Astrocyte (in vitro differentiated cells and primary cell): ENCODE data around the gene PPP1R12A. TPM values are rescaled to one million over a fixed set of nuclear protein-coding genes. Genes with fewer than 3 reads are reported as not detected.

ENCODE experiments used
- DNase-seq: peaks from one replicate; pipeline ENCODE4 v3.0.0-alpha.2; 2010; ENCODE audit warnings: low read depth
- FAIRE-seq: peaks from 2 replicates; lab custom pipeline; 2011; peaks lifted over from hg19 to GRCh38; lab: Jason Lieb, UNC
- H2AFZ ChIP-seq: 2 replicates; pipeline ENCODE4 v1.6.0; 2012; ENCODE audit warnings: low read depth, low read length, inconsistent platforms
- H3K27ac ChIP-seq: 2 replicates; pipeline ENCODE4 v1.5.1; 2011; ENCODE audit warnings: low read depth, low read length, inconsistent platforms
- H3K27me3 ChIP-seq: 2 replicates; pipeline ENCODE4 v1.6.0; 2011; ENCODE audit warnings: low read length, inconsistent platforms; ENCODE audit not compliant: insufficient read depth
- H3K36me3 ChIP-seq: 2 replicates; pipeline ENCODE4 v1.5.1; 2011; ENCODE audit warnings: low read length, inconsistent platforms; ENCODE audit not compliant: insufficient read depth
- H3K4me1 ChIP-seq: 2 replicates; pipeline ENCODE4 v1.5.1; 2011; ENCODE audit warnings: low read length, inconsistent platforms; ENCODE audit not compliant: insufficient read depth
- H3K4me2 ChIP-seq: 2 replicates; pipeline ENCODE4 v1.6.0; 2012; ENCODE audit warnings: low read length, inconsistent platforms
- H3K4me3 ChIP-seq: 2 replicates; pipeline ENCODE4 v1.5.1; 2011; ENCODE audit warnings: low read depth, mild to moderate bottlenecking, low read length, inconsistent platforms; ENCODE audit not compliant: insufficient read depth
- H3K79me2 ChIP-seq: 2 replicates; pipeline ENCODE4 v1.6.0; 2012; ENCODE audit warnings: mild to moderate bottlenecking, low read length, inconsistent platforms; ENCODE audit not compliant: insufficient read depth
- H3K9ac ChIP-seq: 2 replicates; pipeline ENCODE4 v1.6.0; 2012; ENCODE audit warnings: mild to moderate bottlenecking, low read length, inconsistent platforms
- H3K9me3 ChIP-seq: 2 replicates; pipeline ENCODE4 v1.5.1; 2012; ENCODE audit warnings: low read depth, mild to moderate bottlenecking, low read length, inconsistent platforms; ENCODE audit not compliant: insufficient read depth
- H4K20me1 ChIP-seq: 2 replicates; pipeline ENCODE4 v1.6.0; 2012; ENCODE audit warnings: low read length, inconsistent platforms; ENCODE audit not compliant: insufficient read depth
- H3K27ac Mint-ChIP-seq: one replicate; pipeline ENCODE4 v1.8.0; 2021; ENCODE audit warnings: mild to moderate bottlenecking, mixed read lengths; ENCODE audit not compliant: unreplicated experiment
- H3K27me3 Mint-ChIP-seq: one replicate; pipeline ENCODE4 v1.8.0; 2021; ENCODE audit warnings: low read depth, mixed read lengths; ENCODE audit not compliant: unreplicated experiment
- H3K36me3 Mint-ChIP-seq: one replicate; pipeline ENCODE4 v1.8.0; 2021; ENCODE audit warnings: low read depth, mixed read lengths; ENCODE audit not compliant: unreplicated experiment
- H3K4me1 Mint-ChIP-seq: one replicate; pipeline ENCODE4 v1.8.0; 2021; ENCODE audit warnings: low read depth, mixed read lengths; ENCODE audit not compliant: unreplicated experiment
- H3K4me3 Mint-ChIP-seq: one replicate; pipeline ENCODE4 v1.8.0; 2021; ENCODE audit warnings: mild to moderate bottlenecking, moderate library complexity, mixed read lengths; ENCODE audit not compliant: unreplicated experiment
- H3K9me3 Mint-ChIP-seq: one replicate; pipeline ENCODE4 v1.8.0; 2021; ENCODE audit warnings: mild to moderate bottlenecking, mixed read lengths; ENCODE audit not compliant: unreplicated experiment
- EZH2 ChIP-seq: IDR thresholded peaks from 2 replicates; pipeline ENCODE4 v1.6.1; 2012; ENCODE audit warnings: mild to moderate bottlenecking, low read length, inconsistent platforms; ENCODE audit not compliant: insufficient read depth
- total RNA-seq: library from RNA; stranded (reverse); gene quantifications from 2 replicates; pipeline ENCODE4 v1.2.1, GENCODE V29; 2021
- TF ChIP-seq, protein P1 (sequence below): IDR thresholded peaks from 2 replicates; pipeline ENCODE4 v1.5.1; 2011; ENCODE audit warnings: low read depth, mild to moderate bottlenecking, inconsistent platforms, low read length, moderate library complexity; ENCODE audit not compliant: insufficient read depth

The PPP1R12A gene
- total RNA-seq, 1 donor from 2014 or later: 115 TPM

DNA sequence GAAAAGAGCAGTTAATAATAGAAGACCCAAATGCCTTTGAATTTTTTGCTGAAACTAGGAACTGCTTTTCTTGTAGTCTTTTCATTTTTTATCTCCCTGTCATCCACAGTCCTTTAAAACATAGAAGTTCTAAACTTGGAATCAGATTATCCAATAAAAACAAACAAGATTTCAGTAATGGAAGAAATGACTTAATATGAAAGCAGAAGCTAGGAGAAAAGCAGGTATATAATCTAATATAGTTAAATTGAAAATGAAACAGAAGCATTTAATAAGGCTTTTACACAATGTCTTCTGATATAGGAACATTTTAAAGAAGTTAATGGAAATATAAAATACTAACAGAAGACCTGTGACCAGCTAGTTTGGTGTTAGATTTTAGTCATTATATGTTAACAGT, 26.5 kb downstream of the PPP1R12A start:
- Histone ChIP-seq H3K9ac (no peak overlapping the region), H3K36me3 (no peaks in the 10 kb centered on the region), H3K27me3 (no peaks in the 10 kb centered on the region), H2AFZ (no peak overlapping the region), H3K4me2 (no peak overlapping the region), H3K4me3 (no peak overlapping the region), H3K9me3 (no peaks in the 10 kb centered on the region), H3K79me2 (peaks cover 99% of the 10 kb centered on the region), H3K27ac (no peak overlapping the region), H4K20me1 (peaks cover 79% of the 10 kb centered on the region), H3K4me1 (peaks cover 4% of the 10 kb centered on the region)
- no peak for FAIRE-seq
- no peaks in the 10 kb centered on the region for H3K9me3 Mint-ChIP-seq
- H3K4me1 Mint-ChIP-seq: peaks cover 26% of the 10 kb centered on the region
- H3K36me3 Mint-ChIP-seq: no peaks in the 10 kb centered on the region
- TF ChIP-seq EZH2: no peak
- TF ChIP-seq, protein P1, sequence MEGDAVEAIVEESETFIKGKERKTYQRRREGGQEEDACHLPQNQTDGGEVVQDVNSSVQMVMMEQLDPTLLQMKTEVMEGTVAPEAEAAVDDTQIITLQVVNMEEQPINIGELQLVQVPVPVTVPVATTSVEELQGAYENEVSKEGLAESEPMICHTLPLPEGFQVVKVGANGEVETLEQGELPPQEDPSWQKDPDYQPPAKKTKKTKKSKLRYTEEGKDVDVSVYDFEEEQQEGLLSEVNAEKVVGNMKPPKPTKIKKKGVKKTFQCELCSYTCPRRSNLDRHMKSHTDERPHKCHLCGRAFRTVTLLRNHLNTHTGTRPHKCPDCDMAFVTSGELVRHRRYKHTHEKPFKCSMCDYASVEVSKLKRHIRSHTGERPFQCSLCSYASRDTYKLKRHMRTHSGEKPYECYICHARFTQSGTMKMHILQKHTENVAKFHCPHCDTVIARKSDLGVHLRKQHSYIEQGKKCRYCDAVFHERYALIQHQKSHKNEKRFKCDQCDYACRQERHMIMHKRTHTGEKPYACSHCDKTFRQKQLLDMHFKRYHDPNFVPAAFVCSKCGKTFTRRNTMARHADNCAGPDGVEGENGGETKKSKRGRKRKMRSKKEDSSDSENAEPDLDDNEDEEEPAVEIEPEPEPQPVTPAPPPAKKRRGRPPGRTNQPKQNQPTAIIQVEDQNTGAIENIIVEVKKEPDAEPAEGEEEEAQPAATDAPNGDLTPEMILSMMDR: no peak
- H3K4me3 Mint-ChIP-seq: no peak overlapping the region
- no peaks in the 10 kb centered on the region for H3K27me3 Mint-ChIP-seq
- no peak for DNase-seq
- no peak overlapping the region for H3K27ac Mint-ChIP-seq

DNA sequence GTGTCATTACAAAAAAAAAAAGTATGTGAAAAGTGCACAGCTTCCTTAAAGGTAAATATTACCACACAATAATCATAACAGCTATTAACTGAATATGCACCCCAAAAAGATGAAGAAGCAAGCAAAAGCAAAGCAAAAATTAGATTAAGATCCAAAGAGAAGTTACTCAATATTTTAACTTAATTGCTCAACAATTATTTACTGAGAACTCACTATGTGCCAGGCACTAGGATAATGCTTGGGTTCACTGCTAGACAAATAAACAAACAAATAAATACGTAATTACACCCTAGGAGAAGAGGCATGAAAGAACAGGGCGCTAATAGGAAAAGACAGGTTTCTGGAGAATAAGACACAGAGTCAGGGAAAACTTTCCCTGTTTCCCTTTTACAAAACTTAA, 33.4 kb downstream of the PPP1R12A start:
- Mint-ChIP-seq H3K9me3 (no peaks in the 10 kb centered on the region), H3K4me1 (peaks cover 32% of the 10 kb centered on the region)
- no peaks in the 10 kb centered on the region for H3K36me3 ChIP-seq

DNA sequence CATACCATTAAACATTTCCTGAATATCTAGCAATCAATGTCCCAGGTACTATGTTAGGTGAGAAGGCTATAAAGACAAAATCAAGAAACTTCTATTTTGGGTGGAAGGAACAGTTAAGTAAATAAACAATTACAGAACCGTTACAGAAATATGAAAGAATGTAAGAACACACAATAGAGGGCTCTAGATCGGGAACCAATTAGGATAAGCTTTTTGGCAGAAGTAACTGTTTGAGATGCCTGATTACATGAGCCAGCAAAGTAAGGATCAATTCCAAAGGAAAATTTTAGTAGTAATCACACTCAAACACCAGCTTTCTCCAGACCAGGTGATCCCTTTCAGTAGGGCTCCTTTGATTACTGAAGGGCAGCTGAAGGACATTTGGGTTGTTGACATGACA, 33.9 kb downstream of the PPP1R12A start:
- FAIRE-seq: no peak
- no peak for DNase-seq
- H3K4me2 ChIP-seq: no peak overlapping the region
- peaks cover 92% of the 10 kb centered on the region for H3K79me2 ChIP-seq
- H3K36me3 ChIP-seq: no peaks in the 10 kb centered on the region
- no peak overlapping the region for H3K4me3 Mint-ChIP-seq
- H3K4me1 Mint-ChIP-seq: peaks cover 32% of the 10 kb centered on the region
- no peak overlapping the region for H3K27ac Mint-ChIP-seq
- H3K9ac ChIP-seq: no peak overlapping the region
- H3K9me3 Mint-ChIP-seq: no peaks in the 10 kb centered on the region
- no peaks in the 10 kb centered on the region for H3K9me3 ChIP-seq
- no peaks in the 10 kb centered on the region for H3K36me3 Mint-ChIP-seq
- H4K20me1 ChIP-seq: peaks cover 85% of the 10 kb centered on the region
- H3K4me1 ChIP-seq: peaks cover 12% of the 10 kb centered on the region
- no peak overlapping the region for H2AFZ ChIP-seq
- no peak overlapping the region for H3K27ac ChIP-seq
- no peak for TF ChIP-seq EZH2
- TF ChIP-seq, protein P1: no peak
- no peak overlapping the region for H3K4me3 ChIP-seq
- no peaks in the 10 kb centered on the region for H3K27me3 Mint-ChIP-seq
- H3K27me3 ChIP-seq: no peaks in the 10 kb centered on the region

More for the DNA sequence above, 33.4 kb downstream of the PPP1R12A start:
- H3K27me3 Mint-ChIP-seq: no peaks in the 10 kb centered on the region
- H3K79me2 ChIP-seq: peaks cover 92% of the 10 kb centered on the region
- H3K9ac ChIP-seq: no peak overlapping the region
- no peak overlapping the region for H2AFZ ChIP-seq
- H3K27ac ChIP-seq: no peak overlapping the region
- no peak overlapping the region for H3K27ac Mint-ChIP-seq
- H4K20me1 ChIP-seq: peaks cover 81% of the 10 kb centered on the region
- H3K27me3 ChIP-seq: no peaks in the 10 kb centered on the region
- no peak for FAIRE-seq
- H3K36me3 Mint-ChIP-seq: no peaks in the 10 kb centered on the region
- TF ChIP-seq, protein P1: no peak
- TF ChIP-seq EZH2: no peak
- no peak overlapping the region for H3K4me3 Mint-ChIP-seq
- H3K4me1 ChIP-seq: peaks cover 12% of the 10 kb centered on the region
- no peak for DNase-seq
- no peaks in the 10 kb centered on the region for H3K9me3 ChIP-seq
- H3K4me2 ChIP-seq: no peak overlapping the region
- H3K4me3 ChIP-seq: no peak overlapping the region
